ENCODE results near the gene SEC11A. TPM values are rescaled to one million over a fixed set of nuclear protein-coding genes. Genes with fewer than 3 reads are reported as not detected.
A peak's percentile ranks its signal among the peaks of the same experiment; 100 is the strongest.
"Not testable (repeated sequence)": the region's sequence is repeated elsewhere in the genome, so short reads cannot be mapped to it uniquely, and the experiment has no call there.

The SEC11A gene
- polyA plus RNA-seq, 1 donor, result 279 TPM

DNA sequence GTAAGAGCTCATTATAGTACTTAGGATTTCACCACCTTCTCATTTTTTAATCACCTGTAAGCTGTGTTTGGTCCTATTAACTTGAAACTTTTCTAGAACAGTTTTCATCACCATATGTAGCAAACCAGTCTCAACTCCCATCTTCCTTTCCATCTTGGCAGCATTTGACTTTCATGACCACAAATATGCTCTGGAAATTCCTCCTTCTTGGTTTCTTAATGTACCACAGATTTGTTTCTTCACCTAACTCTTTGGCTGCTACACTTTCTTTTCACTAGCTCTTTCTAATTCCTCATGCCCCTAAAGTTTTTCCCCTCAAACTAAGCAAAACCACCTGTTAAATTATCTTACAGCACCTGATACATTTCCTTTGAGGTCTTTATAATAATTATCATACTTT lies 44.7 kb downstream of the SEC11A start:
- DNase-seq, result no peak

DNA sequence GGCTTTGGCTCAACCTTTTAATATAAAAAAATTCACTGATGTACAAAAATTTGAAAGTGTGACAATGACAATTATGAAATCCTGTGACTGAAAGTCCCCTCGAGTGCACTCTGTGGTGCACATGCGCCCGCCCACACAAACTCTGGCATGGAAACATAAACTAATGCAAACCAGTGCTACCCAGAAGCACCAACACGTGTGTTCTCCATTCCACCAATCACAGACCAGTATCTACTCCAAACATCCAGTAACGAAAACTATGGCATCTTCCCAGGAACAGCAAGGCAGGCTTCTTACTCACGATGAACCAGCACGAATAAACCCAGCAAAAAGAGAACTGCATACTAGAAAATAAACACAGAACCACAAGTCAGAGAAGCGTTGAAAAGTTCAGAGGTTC lies 46.2 kb downstream of the SEC11A start:
- DNase-seq, result no peak

DNA sequence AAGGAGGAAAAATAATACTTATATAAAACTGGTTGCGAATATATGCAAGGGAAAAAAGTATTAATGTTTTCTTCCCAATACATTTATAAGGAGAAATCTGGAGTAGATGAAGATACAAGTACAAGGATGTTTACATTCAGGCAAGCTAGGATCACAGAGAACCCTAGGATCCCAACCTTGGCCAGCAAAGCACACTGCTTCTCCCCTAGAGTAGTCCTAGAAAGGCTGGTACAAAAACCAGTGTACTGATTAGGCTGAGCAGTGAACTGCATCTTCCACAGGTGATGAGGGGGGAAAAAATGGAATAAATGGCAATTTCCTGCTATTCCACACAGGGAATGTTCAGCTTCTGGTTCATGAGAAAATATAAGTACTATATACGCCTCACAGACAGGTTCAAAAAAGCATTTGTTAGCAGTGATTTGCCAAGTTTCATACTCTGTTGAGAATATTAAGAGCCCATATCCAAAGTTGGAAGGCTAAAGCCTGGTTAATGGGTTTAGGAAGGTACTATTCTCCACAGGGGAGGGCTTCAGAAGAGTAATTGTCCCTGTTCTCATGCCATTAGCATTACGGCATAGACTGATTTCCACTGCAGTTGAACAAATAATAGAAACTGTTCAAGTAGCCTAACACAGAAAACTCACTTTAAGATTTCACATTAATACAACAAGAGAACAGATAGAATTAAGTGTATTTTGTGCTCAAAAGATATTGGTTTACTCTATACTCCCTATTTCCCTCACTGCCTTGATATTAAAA lies 47.5 kb downstream of the SEC11A start:
- no peak for DNase-seq

DNA sequence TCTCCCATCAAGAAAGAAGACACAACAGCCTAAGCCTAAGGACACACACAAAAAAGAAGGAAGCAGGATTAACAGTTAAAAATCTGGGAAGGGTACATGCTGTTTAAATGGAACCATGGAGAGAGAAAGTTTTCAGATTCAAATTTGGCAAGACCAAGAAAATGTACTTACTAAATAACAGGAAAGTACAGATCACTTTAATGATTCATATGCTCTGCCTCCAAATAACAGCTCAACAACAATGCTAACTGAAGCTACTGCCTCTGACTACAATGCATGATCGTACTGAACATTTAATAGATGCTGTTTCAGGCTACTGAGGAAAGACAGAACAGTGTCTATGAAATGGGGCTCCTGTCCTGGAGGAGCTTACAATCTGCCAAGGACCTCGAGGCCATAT lies 49.6 kb downstream of the SEC11A start:
- no peak for DNase-seq

DNA sequence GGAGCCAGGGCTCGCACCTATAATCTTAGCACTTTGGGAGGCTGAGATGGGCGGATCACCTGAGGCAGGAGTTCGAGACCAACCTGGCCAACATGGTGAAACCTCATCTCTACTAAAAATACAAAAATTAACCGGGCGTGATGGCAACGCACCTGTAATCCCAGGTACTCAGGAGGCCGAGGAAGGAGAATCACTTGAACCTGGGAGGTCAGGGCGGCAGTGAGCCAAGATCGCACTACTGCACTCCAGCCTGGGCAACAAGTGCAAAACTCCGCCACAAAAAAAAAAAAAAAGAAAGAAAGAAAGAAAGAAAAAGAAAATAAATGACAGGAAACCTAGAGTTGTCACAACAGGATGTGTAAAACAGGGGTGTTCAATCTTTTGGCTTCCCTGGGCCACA lies 54.9 kb downstream of the SEC11A start:
- no peak for DNase-seq

DNA sequence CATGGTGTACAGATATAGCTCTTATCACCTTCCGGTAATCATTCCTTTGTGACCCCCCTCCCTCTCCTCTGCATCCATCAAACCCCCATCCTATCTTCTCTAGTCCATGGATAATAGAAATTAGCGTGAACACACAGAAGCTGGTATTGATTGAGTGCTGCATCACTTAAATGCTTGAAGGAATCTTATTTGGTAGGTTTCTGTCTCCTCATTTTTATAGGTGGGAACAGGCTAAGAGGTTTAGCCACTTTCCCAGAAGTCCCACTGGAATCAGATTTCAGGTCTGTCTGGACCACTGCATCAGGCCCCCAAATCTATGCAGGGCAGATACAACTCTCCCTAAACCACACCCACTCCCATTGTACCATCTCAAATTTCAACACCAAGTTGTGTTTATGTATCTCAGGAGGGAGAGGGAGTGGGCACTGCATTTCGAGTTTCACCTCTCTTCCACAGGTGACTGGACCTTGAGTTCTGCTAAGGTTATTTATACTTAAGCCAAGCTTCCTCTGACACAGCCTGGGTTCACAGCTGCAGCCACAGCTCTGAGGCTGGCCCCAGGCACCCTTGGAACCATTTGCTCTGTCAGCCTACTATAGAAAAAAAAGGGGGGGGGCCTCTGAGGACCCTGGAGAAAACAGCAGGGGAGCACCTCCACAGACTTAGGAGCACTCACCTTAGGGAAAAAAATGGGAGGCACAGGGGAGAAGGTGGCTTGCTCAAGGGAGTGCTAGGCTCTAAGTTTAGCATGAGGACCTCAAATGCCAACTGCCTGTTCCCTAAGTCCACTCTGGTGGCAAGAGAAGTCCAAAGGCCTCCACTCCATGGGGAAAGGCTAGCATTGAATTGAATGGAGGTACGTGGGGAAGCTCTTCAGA lies 55.8 kb downstream of the SEC11A start:
- no peak for DNase-seq

DNA sequence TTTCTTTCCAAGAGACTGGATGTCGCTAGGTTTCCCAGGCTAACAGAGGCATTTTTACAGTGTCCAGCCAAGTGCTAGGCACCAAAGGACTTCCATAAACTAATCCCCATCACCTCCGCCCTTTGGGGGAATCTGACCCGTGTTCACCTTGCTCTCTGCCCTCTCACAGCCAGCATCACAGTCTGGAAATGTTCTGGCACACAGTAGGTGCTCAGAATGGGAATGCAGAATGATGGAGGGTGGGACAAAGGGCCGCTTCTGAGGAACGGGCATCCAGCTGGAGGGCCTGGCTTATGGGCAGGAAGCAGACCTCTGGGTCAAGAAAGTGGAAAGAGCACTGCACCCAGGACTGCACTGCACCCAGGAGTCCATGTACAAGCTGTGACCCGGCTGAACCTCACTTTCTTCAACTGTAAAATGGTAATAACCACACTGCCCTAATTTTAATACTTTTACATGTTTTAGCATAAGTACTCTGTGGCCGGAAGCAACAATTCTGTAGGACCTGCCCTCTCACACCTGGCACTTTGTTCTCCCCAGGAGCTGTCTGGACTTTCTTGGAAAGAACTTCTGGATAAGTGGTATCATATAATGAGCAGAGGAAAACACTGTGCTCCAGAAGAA lies 57.0 kb downstream of the SEC11A start:
- DNase-seq, result no peak

DNA sequence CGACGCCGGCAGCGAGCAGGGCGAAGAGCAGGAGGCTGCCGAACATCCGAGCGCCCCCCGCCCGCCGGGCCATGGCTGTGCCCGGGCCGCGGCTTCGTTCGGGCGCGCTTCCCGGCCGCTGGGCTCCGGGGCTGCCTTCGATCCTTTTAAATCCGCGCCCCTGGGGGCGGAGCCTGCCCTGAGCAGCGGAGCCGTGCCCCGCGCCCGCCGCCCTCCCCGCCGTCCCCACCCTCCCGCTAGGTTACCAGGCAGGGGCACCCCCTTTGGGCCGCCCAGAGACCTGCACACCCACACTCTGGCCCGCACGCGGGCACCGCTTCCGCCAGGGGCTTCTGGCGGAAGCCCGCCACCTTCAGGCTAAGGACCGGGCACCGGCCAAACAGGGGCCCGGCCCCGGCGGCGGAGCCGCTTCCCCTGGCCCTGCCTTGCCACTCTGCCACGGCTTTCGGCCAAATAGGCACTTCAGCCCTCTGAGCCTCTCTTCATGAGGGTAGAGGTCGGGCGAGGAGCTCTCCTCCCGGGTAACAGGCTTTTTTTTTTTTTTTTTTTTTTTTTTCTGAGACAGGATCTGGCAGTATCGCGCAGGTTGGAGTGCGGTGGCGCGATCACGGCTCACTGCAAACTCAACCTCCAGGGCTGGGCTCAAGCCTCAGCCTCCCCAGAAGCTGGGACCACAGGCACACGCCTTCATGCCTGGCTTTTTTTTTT lies 57.7 kb downstream of the SEC11A start, which contains the start of gene NMB:
NMB (minus strand) TSS at position 120 of the 708 bp plus-strand sequence; CDS start at position 73, 47 bp downstream.
- DNase-seq, result peak; percentile 69

DNA sequence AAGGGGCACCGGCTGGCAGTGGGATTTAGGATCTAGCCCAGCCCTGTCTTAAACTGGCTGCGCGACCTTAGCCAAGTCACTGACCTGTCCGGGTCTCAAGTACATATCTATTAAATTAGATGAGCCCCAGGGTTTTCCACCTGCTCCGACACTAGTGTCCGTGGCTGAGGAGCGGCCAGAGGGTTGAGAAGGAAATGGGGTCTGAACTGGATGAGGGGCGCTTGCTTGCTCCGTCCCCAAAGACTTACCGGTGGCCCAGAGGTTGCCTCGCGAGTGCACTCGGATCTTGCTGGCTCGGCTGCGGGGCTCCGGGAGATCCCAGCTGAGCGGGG lies 58.2 kb downstream of the SEC11A start:
- no peak for DNase-seq

DNA sequence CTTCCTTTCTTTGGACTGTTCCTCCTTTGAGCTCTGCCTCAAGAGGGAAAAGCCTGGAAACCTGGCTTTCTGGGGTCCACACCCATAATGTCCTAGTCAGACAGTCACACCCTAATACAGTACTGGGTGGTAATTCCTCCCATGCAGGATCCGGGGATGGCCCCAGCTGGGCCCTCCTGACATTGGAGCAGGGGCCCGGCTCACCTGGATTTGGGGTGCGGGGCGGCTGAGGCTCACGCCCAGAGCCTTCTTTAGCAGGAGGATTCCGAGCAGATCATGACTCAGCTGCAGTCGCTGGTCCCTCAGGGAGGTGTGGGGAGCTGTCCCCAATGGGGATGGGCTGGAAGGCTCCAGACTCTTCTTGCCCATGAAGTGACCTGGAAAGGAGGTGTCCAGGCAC lies 59.0 kb downstream of the SEC11A start:
- DNase-seq, result no peak

DNA sequence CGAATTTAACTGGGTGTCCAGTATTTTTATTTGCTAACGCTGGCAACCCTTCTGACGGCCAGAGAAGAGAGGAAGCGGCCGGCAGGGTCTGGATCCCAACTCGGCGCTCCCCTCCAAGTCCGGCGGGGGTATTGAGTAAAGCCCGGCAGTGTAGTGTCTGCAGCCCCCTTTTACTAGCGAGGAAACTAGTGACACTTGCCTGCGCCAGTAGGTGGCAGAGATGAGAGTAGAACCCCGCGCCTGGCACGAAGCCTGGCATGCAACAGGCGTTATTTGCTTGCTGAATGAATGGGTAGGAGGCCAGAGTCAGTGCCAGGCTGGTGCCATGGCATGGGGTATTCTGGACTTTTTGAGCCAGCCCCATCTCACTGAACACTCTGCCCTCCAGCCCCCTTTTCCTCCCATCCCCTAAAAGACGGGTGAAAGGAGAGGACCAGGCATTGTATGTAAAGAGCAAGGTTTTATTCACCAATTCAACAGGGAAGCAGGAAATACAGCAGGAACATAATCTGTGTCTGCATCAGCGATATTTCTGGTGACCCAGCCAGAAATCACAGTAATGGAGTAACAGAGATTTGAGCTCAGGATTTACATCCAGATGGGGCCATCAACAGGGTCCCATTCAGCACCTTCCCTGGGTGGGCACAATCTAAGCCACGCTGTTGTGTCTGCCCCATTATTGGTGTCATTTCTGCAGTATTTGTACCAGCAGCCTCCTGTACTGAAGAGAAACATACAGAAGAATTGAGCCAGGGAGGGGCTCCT lies 61.1 kb downstream of the SEC11A start:
- peak; percentile 64 for DNase-seq

DNA sequence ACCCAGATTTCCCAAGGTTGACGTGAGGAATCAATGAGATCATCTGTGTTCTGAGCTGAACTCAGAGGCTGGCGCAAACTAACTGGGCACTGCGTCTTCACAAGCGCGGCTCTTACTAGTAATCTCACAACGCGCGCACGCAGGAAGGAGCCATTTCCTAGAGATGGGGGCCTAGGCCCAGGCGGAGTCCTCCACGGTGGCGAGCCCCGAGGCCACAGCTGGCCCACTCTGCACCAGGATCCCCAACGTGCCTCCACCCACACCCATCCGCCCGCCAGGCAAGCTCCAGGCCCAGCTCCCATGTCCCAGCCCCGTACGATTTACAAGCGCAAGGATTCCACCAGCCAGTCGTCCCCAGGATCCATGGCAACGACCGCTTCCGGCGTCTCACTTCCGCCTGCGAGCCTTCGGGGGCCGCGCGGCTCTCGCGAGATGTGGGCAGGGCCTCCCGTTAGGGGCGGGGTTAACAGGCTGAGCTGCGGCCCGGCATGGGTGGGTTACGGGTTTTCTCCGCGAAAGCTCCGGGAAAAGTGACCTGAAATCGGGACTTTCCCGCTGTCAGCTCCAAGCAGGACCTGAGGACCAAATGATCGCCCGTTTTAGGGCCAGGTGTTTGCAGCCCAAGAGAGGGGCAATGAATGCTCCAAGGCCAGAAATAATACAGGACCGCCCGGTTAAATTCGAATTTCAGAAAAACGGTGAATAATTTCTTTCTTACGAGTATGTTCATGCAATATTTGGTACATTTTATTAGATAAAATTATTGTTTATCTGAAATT lies 61.8 kb downstream of the SEC11A start, which contains the start of gene WDR73:
WDR73 (minus strand) TSS at position 374 of the 779 bp plus-strand sequence; CDS start at position 365, 9 bp downstream.
- peak; percentile 98 for DNase-seq

DNA sequence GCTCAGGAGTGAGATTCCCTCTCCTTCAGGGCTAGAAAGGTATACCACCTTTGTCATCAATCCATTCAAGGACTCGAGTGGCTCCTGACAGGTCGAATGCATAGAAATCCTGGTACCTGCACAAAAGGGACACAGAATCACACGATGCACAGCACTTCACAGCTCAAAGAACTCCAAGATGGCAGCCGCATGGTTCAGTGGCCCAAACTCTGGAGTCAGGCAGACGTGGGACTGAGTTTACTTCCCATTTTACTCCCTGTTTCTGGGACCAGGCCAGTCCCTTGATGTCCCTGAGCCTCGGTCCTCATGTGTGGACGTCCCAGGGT lies 62.4 kb downstream of the SEC11A start:
- DNase-seq, result no peak

DNA sequence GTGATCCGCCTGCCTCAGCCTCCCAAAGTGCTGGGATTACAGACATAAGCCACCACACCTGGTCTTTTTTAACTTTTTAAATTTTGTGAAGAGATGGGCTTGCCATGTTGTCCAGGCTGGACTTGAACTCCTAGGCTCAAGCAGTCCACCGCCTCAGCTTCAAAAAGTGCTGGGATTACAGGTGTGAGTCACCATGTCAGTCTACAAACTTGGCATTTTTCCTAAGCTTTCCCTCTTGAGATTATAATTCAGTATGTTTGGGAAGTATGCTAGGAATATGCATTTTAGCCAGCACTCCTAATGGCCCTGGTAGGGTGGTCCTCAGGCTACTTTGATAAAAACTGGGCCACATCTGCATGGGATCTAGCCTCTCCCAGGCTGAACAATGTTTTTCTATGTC lies 66.2 kb downstream of the SEC11A start:
- no peak for DNase-seq

DNA sequence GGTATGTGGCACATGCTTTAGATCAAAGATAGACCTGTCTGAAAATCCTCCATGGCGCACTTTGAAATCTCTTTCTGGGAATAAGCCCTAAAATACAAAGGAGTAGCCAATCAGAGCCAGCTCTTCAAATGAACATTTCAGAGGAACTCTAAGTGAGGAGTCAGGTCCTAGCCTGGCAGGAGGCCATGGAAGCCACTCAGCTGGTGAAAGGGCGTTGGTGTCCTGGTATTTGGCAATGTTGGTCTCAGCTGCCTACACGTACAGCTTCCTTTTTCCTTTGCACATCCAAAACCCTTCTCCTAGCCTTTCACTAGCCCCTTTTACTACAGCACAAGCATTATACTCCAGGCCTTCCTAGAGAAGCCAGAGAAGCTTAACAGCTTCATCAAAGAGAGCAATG lies 67.4 kb downstream of the SEC11A start:
- DNase-seq, result no peak

DNA sequence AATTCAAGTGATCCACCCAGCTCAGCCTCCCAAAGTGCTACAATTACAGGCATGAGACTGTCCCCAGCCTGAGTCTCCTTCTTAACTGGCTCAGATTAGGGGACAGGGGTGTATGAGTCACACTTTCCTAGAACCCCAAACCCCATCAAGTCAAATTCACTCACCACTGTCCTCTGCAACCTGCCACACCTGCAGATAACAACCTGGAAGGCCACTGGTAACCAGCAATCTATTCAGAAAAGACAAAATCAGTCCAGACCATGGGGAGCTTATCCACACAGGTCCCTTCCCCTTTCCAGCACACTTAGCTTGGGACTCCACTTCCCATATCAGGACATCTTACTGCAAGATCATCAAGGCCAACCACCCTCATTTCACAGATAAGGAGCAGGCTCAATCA lies 68.2 kb downstream of the SEC11A start:
- no peak for DNase-seq

DNA sequence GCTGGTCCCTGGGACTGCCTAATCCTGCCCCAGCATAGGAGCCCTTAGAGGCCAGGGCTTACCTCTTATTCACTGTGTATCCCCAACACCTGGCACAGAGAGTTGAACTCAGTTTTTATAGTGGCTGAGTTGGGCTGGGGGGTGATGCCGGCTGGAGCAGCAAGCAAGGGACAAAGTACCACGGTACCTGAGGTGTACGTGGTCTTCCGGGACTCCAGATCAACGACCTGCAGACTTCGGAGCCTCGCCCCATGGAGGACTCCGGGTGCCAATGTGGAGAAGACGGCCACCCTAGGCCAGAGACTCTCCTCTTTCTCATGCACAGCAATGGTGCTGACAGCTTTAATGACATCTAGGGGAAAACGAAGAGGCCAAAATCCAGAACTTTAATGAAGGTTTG lies 69.9 kb downstream of the SEC11A start:
- DNase-seq, result no peak

DNA sequence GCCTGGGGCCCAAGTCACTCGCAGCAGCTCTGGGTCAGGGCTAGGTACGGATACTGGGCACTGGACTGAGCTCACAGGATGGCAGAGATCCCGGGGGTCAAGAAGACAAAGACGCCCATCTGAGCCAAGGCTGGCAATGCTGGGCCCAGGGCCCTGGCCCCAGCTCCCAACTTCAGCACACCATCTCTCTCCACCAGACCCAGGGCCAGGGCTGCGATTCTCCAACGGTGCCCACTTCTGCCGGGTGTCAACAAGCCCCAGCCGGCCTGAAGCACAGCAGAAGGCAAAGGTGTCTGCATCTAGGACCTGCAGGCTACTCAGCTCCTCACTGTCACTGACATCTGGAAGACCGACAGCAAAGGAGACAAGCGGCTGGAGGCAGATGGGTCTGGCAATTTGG lies 70.4 kb downstream of the SEC11A start:
- no peak for DNase-seq

DNA sequence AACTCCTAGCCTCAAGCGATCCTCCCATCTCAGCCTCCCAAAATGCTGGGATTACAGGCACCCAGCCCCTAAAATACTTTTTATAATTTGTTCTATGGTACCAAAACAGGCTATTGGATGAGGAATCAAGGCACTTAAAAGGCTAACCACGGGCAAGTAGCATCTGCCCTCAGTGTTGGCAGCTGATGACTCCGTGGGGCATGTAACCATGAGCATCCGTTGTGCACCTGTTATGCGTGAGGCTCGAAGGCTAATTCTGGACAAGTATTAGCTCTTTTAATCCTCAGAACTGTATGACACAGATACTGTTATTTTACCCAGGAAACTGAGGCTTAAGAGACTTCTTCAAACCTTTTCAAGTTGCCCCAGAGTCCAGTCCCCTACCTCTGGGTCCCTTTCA lies 72.1 kb downstream of the SEC11A start:
- no peak for DNase-seq

DNA sequence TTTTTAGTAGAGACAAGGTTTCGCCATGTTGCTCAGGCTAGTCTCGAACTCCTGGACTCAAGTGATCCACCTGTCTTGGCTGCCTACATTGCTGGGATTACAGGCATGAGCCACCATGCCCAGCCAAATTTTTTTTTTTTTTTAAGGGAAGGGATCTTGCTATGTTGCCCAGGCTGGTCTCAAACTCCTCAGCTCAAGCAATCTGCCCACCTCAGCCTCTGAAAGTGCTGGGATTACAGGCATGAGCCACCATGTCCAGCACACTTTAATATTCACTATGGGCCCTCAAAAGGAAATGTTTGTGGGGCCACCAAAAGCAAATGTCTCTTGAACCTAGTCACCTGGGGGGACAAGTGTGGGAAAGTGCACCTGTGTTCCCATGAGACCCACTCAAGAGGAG lies 73.3 kb downstream of the SEC11A start:
- not testable (repeated sequence) for DNase-seq

DNA sequence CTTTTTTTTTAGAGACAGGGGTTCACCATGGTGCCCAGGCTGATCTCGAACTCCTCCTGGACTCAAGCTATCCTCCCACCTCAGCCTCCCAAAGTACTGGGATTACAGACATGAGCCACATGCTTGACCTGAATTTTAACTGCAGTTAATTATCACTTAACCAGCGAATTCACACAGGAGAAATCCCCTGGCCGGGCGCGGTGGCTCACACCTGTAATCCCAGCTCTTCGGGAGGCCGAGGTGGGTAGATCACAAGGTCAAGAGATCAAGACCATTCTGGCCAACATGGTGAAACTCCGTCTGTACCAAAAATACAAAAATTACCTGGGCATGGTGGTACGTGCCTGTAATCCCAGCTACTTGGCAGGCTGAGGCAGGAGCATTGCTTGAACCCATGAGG lies 74.1 kb downstream of the SEC11A start:
- not testable (repeated sequence) for DNase-seq

Data from hindlimb muscle (tissue), 1 donor.